ENCODE results near the gene CHST6. TPM values are rescaled to one million over a fixed set of nuclear protein-coding genes. Genes with fewer than 3 reads are reported as not detected.

The CHST6 gene
- total and polyA plus RNA-seq, 2 of the 8 experiments (the other 6 are each of a cell fraction or from before 2014, with no cell fraction given), result 18.2 to 25.4 TPM

DNA sequence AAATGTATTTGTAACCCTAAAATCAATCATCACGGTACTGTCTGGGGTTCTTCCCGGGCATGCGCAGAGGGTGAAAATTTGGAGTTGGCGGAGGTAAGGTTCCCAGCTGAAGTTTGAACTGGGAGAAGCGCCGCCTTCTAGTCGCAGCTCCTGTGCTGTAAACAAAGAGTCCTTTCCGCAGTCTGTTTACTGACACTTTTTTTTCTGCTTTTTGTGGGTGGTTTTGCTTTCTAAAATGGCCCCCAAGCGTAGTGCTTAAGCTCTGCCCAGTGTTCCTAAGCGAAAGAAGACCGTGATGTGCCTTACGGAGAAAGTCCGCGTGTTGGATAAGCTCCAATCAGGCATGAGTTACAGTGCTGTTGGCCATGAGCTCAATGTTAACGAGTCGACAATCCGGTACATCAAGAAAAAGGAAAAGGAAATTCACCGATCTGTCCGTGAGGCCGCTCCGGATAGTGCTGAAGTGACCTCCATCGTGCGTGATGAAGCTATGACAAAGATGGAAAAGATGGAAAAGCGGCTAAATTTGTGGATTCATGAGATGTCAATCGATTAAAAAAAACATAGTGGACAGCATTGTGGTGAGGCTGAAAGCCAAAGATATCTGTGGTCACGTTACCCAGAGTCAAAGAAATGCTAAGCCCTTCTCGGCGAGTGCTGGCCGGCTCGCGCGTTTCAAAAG is 61.4 kb downstream of the CHST6 start (continued):
- TF ChIP-seq GTF2F1 (IDR thresholded peaks at IDR 0.05; ENCODE audit: borderline replicate concordance, low read depth, low read length), result no peak
- no peak for TF ChIP-seq RAD21 (IDR thresholded peaks at IDR 0.05 in 1 of 2, conservative IDR thresholded peaks at IDR 0.05 in 1 of 2; ENCODE audit: low read depth in 2 of 2, low read length in 2 of 2)
- TF ChIP-seq, protein P1, sequence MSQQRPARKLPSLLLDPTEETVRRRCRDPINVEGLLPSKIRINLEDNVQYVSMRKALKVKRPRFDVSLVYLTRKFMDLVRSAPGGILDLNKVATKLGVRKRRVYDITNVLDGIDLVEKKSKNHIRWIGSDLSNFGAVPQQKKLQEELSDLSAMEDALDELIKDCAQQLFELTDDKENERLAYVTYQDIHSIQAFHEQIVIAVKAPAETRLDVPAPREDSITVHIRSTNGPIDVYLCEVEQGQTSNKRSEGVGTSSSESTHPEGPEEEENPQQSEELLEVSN (IDR thresholded peaks at IDR 0.05), result peak; percentile 80; the same call in 1 of the 2 replicates
- TF ChIP-seq SP1 (IDR thresholded peaks at IDR 0.05; ENCODE audit: low read depth, low read length), result no peak
- no peak for TF ChIP-seq JUND (IDR thresholded peaks at IDR 0.05; ENCODE audit: low read length)
- TF ChIP-seq JUN (IDR thresholded peaks at IDR 0.05; ENCODE audit: low read depth, low read length), result no peak
- TF ChIP-seq HDAC6 (IDR thresholded peaks at IDR 0.05; ENCODE audit: low read depth, low read length), result no peak
- peak; percentile 10; the same call in 1 of the 2 replicates for TF ChIP-seq RBBP5 (IDR thresholded peaks at IDR 0.05; ENCODE audit: borderline replicate concordance, low read depth, low read length)
- TF ChIP-seq POLR2A (IDR thresholded peaks at IDR 0.05; ENCODE audit: control extremely low read depth in 1 of 2, low read depth in 2 of 2, low read length in 2 of 2), result peak in 1 of 2 experiments; percentile 27; a peak in 2 of 3 replicates
- TF ChIP-seq EGR1 (IDR thresholded peaks at IDR 0.05; ENCODE audit: borderline replicate concordance, low read depth, low read length), result no peak
- TF ChIP-seq SIN3A (conservative IDR thresholded peaks at IDR 0.05 in 1 of 2, IDR thresholded peaks at IDR 0.05 in 1 of 2; ENCODE audit: low read depth in 1 of 2, low read length in 2 of 2), result 0 out of 4 replicates have a peak, but pooled peaks of 1 of the 2 experiments have one; percentile 24
- peak; percentile 53 for TF ChIP-seq TAF7 (optimal IDR thresholded peaks at IDR 0.05; ENCODE audit: borderline replicate concordance, low read depth, low read length)
- TF ChIP-seq BRCA1 (IDR thresholded peaks at IDR 0.05; ENCODE audit: low read depth, low read length), result no peak
- TF ChIP-seq SP2 (IDR thresholded peaks at IDR 0.05; ENCODE audit: low read length), result no peak
- TF ChIP-seq YY1 (IDR thresholded peaks at IDR 0.05; ENCODE audit: low read depth, low read length), result peak; percentile 92
- no peak for TF ChIP-seq MAFK (IDR thresholded peaks at IDR 0.05; ENCODE audit: low read depth, low read length)
- TF ChIP-seq PHF8 (conservative IDR thresholded peaks at IDR 0.05; ENCODE audit: low read depth, low read length), result peak; percentile 69
- TF ChIP-seq TAF1 (IDR thresholded peaks at IDR 0.05; ENCODE audit: low read depth, low read length), result peak; percentile 86
